K562 (cell line): ENCODE data around the gene OSGEP. TPM values are rescaled to one million over a fixed set of nuclear protein-coding genes. Genes with fewer than 3 reads are reported as not detected.

Experiments
- CTBP1 ChIP-seq: fragments of 450-650 bp; IDR thresholded peaks from 2 replicates; pipeline ENCODE4 v1.6.1; 2016; ENCODE audit warnings: borderline replicate concordance
- CTCF ChIP-seq, 3 experiments: IDR thresholded peaks in 2 of 3; conservative IDR thresholded peaks in 1 of 3; 2 replicates each; pipeline ENCODE4 v1.5.1; 2011 to 2012; ENCODE audit warnings: low read length in 3 of 3, mild to moderate bottlenecking in 3 of 3, control low read depth in 2 of 3, improper control_type of control experiment in 1 of 3, inconsistent platforms in 1 of 3, low read depth in 1 of 3, mixed read lengths in 1 of 3, moderate library complexity in 1 of 3; ENCODE audit not compliant: insufficient read depth in 2 of 3
- FOXK1 ChIP-seq: sonication (generic); formaldehyde crosslinking; IDR thresholded peaks from 2 replicates; pipeline ENCODE4 v1.8.0; 2022; ENCODE audit warnings: missing genetic modification reagents, mild to moderate bottlenecking, borderline replicate concordance
- HLTF ChIP-seq: fragments of 450-650 bp; IDR thresholded peaks from 2 replicates; pipeline ENCODE4 v1.6.1; 2016
- KLF6 ChIP-seq: fragments of 250-450 bp; sonication (Bioruptor Pico); IDR thresholded peaks from 2 replicates; pipeline ENCODE4 v1.4.0; 2020; ENCODE audit warnings: mild to moderate bottlenecking, moderate library complexity, borderline replicate concordance
- NCOA6 ChIP-seq: fragments of 450-650 bp; IDR thresholded peaks from 2 replicates; pipeline ENCODE4 v1.6.1; 2017; ENCODE audit warnings: mild to moderate bottlenecking
- NFIC ChIP-seq: fragments of 450-650 bp; IDR thresholded peaks from 2 replicates; pipeline ENCODE4 v1.6.1; 2017; ENCODE audit warnings: mild to moderate bottlenecking, inconsistent platforms
- NR1H2 ChIP-seq: sonication (generic); formaldehyde crosslinking; IDR thresholded peaks from 2 replicates; pipeline ENCODE4 v1.4.0; 2020; ENCODE audit warnings: mild to moderate bottlenecking, missing genetic modification reagents
- PTTG1 ChIP-seq: fragments of 450-650 bp; IDR thresholded peaks from 2 replicates; pipeline ENCODE4 v1.6.1; 2016; ENCODE audit warnings: low read depth, mild to moderate bottlenecking, missing genetic modification characterization, missing compliant biosample characterization
- PYGO2 ChIP-seq: fragments of 450-650 bp; IDR thresholded peaks from 2 replicates; pipeline ENCODE4 v1.6.1; 2016; ENCODE audit warnings: mild to moderate bottlenecking, missing genetic modification characterization, moderate library complexity, missing compliant biosample characterization
- RBFOX2 ChIP-seq: fragments of 200-400 bp; formaldehyde crosslinking; IDR thresholded peaks from 2 replicates; pipeline ENCODE4 v1.6.1; 2017; ENCODE audit warnings: low read depth, mild to moderate bottlenecking, low read length, moderate library complexity
- REST ChIP-seq, 2 experiments: fragments of 450-650 bp; formaldehyde crosslinking in 1 of 2; IDR thresholded peaks; 2 replicates each; pipeline versions ENCODE4 v1.4.0 to v1.6.1; 2014 to 2020; ENCODE audit warnings: mild to moderate bottlenecking in 2 of 2, borderline replicate concordance in 1 of 2, low read depth in 1 of 2
- TAF1 ChIP-seq: IDR thresholded peaks from 2 replicates; pipeline ENCODE4 v1.6.1; 2011; ENCODE audit warnings: mild to moderate bottlenecking, low read length, moderate library complexity; ENCODE audit not compliant: insufficient read depth, control insufficient read depth, severe bottlenecking; ENCODE audit errors: extremely low read depth
- ZNF583 ChIP-seq: fragments of 250-450 bp; sonication (Bioruptor Pico); IDR thresholded peaks from 2 replicates; pipeline ENCODE4 v1.4.0; 2020
- polyA plus RNA-seq, 8 experiments: library from polyadenylated mRNA; depleted of rRNA in 4 of 8; stranded (reverse) in 5 of 8; unstranded in 3 of 8; fragments of >200 nt; fragmentation: Nextera tagmentation in 2 of 8; fragmentation: Illumina TruSeq in 1 of 8; extraction: Ambion mirVana in 2 of 8; extraction: Trizol in 1 of 8; gene quantifications; 2 replicates each; pipeline versions ENCODE4 v1.2.1 to v1.2.3, GENCODE V29; 2011 to 2014; ENCODE audit warnings: inconsistent platforms in 1 of 8, missing spikeins in 1 of 8
- total RNA-seq, 7 experiments: library from RNA; depleted of rRNA in 6 of 7; stranded (reverse); fragments of >200 nt in 6 of 7; fragmentation: Illumina TruSeq in 2 of 7; extraction: Trizol in 2 of 7; gene quantifications; 2 replicates each; pipeline versions ENCODE4 v1.2.1 to v1.2.3, GENCODE V29; 2011 to 2021; ENCODE audit warnings: low replicate concordance in 1 of 7
- TF ChIP-seq, protein P1 (sequence below): fragments of 200-800 bp; sonication (Bioruptor generic); IDR thresholded peaks from 2 replicates; pipeline ENCODE4 v1.6.1; 2017; ENCODE audit warnings: missing genetic modification characterization, missing compliant biosample characterization

OSGEP gene
- total and polyA plus RNA-seq, 9 of the 15 experiments (the other 6 are each of a cell fraction or from before 2014, with no cell fraction given), result 32.1 to 59.2 (median 44.1) TPM

DNA sequence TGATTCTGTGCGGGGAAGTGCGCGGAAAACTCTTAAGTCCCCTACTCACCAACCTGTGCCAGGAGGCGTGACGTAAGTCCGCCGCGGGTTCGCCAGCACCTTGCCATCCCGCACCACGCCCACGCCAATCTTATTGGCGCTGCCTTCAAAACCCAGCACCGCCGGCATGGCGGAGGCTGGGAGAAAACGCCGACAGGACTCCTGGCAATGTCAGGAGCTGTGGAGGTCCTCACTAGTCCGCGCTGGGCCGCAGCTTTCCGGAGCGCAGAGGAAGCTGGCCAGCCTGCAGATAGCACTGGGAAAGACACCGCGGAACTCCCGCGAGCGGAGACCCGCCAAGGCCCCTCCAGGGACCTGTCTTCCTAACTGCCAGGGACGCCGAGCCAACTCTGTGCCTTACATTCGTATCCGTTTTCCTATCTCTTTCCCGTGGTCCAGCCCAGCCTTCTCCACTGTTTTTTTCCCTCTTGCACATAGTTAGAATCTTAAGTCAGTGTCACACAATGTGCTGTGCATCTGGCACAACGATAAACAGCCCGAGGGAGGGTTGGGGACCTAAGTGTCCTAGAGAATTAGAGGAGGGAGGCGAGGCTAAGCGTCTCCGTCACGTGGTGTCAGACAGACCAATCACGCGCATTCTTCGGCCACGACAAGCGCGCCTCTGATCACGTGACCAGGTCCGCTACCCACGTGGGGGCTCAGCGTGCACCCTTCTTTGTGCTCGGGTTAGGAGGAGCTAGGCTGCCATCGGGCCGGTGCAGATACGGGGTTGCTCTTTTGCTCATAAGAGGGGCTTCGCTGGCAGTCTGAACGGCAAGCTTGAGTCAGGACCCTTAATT is at the start of gene OSGEP, which contains the start of gene APEX1 (continued):
- TF ChIP-seq CTCF (IDR thresholded peaks at IDR 0.05 in 2 of 3, conservative IDR thresholded peaks at IDR 0.05 in 1 of 3; ENCODE audit: insufficient read depth in 2 of 3, low read depth in 1 of 3, low read length in 3 of 3) (peak in 1 of 3 experiments; percentile 10; a peak in 1 of 6 replicates), NR1H2 (CRISPR knock-in tag) (no peak), KLF6 (CRISPR knock-in tag) (peak; percentile 47; the same call in 1 of the 2 replicates), HLTF (no peak), RBFOX2 (peak; percentile 91), PYGO2 (tag) (no peak), TAF1 (peak; percentile 82), ZNF583 (CRISPR knock-in tag) (0 out of 2 replicates have a peak, but pooled peaks have one; percentile 61), FOXK1 (0 out of 2 replicates have a peak, but pooled peaks have one; percentile 23), NFIC (peak; percentile 32; the same call in 1 of the 2 replicates), NCOA6 (no peak), REST (IDR thresholded peaks at IDR 0.05; ENCODE audit: borderline replicate concordance) (peak; percentile 98), REST (CRISPR knock-in tag; IDR thresholded peaks at IDR 0.05; ENCODE audit: low read depth) (no peak), PTTG1 (tag) (no peak), CTBP1 (peak; percentile 11)
- TF ChIP-seq, protein P1, sequence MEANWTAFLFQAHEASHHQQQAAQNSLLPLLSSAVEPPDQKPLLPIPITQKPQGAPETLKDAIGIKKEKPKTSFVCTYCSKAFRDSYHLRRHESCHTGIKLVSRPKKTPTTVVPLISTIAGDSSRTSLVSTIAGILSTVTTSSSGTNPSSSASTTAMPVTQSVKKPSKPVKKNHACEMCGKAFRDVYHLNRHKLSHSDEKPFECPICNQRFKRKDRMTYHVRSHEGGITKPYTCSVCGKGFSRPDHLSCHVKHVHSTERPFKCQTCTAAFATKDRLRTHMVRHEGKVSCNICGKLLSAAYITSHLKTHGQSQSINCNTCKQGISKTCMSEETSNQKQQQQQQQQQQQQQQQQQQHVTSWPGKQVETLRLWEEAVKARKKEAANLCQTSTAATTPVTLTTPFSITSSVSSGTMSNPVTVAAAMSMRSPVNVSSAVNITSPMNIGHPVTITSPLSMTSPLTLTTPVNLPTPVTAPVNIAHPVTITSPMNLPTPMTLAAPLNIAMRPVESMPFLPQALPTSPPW (CRISPR knock-in tag), result peak; percentile 48; the same call in 1 of the 2 replicates
